HepG2 (cell line): ENCODE measurements around the gene BCL7A. TPM values are rescaled to one million over a fixed set of nuclear protein-coding genes. Genes with fewer than 3 reads are reported as not detected.

Source experiments
- CENPBD1 ChIP-seq: sonication (generic); formaldehyde crosslinking; IDR thresholded peaks from 2 replicates; pipeline ENCODE4 v1.8.0; 2022; ENCODE audit warnings: missing genetic modification reagents, low read depth, mild to moderate bottlenecking, borderline replicate concordance
- CHCHD3 ChIP-seq: sonication (generic); formaldehyde crosslinking; IDR thresholded peaks from 2 replicates; pipeline ENCODE4 v1.8.0; 2022; ENCODE audit warnings: mild to moderate bottlenecking, missing genetic modification reagents, moderate library complexity
- EP300 ChIP-seq, 3 experiments: sonication (generic) in 1 of 3; formaldehyde crosslinking in 1 of 3; IDR thresholded peaks; 2 replicates each; pipeline versions ENCODE4 v1.5.1 to v1.6.1; 2011 to 2020; ENCODE audit warnings: low read depth in 2 of 3, low read length in 2 of 3, borderline replicate concordance in 1 of 3, improper control_type of control experiment in 1 of 3, mild to moderate bottlenecking in 1 of 3, missing genetic modification reagents in 1 of 3, moderate library complexity in 1 of 3
- ESRRA ChIP-seq: sonication (generic); formaldehyde crosslinking; IDR thresholded peaks from 2 replicates; pipeline ENCODE4 v1.5.1; 2020; ENCODE audit warnings: mild to moderate bottlenecking, low read depth, missing genetic modification reagents
- IRF1 ChIP-seq: sonication (generic); formaldehyde crosslinking; IDR thresholded peaks from 2 replicates; pipeline ENCODE4 v1.4.0; 2020; ENCODE audit warnings: low read depth, mild to moderate bottlenecking, missing genetic modification reagents
- KAT7 ChIP-seq: IDR thresholded peaks from 2 replicates; pipeline ENCODE4 v1.6.1; 2018; ENCODE audit warnings: borderline replicate concordance, missing compliant biosample characterization
- KMT2B ChIP-seq: IDR thresholded peaks from 2 replicates; pipeline ENCODE4 v1.6.1; 2016; ENCODE audit warnings: missing genetic modification reagents, missing compliant biosample characterization
- NFATC3 ChIP-seq: sonication (generic); formaldehyde crosslinking; IDR thresholded peaks from 2 replicates; pipeline ENCODE4 v1.5.1; 2020; ENCODE audit warnings: mild to moderate bottlenecking, missing genetic modification reagents
- NFYC ChIP-seq: IDR thresholded peaks from 2 replicates; pipeline ENCODE4 v1.6.1; 2016; ENCODE audit warnings: missing genetic modification reagents, missing compliant biosample characterization
- NR2C2 ChIP-seq: sonication (generic); formaldehyde crosslinking; IDR thresholded peaks from 2 replicates; pipeline ENCODE4 v1.4.0; 2020; ENCODE audit warnings: missing genetic modification reagents, mild to moderate bottlenecking, moderate library complexity, borderline replicate concordance
- NR2F6 ChIP-seq, 2 experiments: IDR thresholded peaks; 2 replicates each; pipeline ENCODE4 v1.6.1; 2016; ENCODE audit warnings: antibody characterized with exemption in 1 of 2, mild to moderate bottlenecking in 1 of 2
- PBX3 ChIP-seq: sonication (generic); formaldehyde crosslinking; IDR thresholded peaks from 2 replicates; pipeline ENCODE4 v1.8.1; 2023; ENCODE audit warnings: missing genetic modification reagents, inconsistent platforms, borderline replicate concordance
- PREB ChIP-seq: sonication (generic); formaldehyde crosslinking; IDR thresholded peaks from 2 replicates; pipeline ENCODE4 v1.4.0; 2020; ENCODE audit warnings: missing genetic modification reagents
- SNAI1 ChIP-seq: sonication (generic); formaldehyde crosslinking; IDR thresholded peaks from 2 replicates; pipeline ENCODE4 v1.5.0; 2020; ENCODE audit warnings: mild to moderate bottlenecking, missing genetic modification reagents, borderline replicate concordance
- SOX5 ChIP-seq: IDR thresholded peaks from 2 replicates; pipeline ENCODE4 v1.6.1; 2016; ENCODE audit warnings: borderline replicate concordance
- XRCC5 ChIP-seq: fragments of 200-400 bp; formaldehyde crosslinking; optimal IDR thresholded peaks from 2 replicates; pipeline ENCODE3; 2017; ENCODE audit warnings: mild to moderate bottlenecking, low read length
- ZMAT3 ChIP-seq: sonication (generic); formaldehyde crosslinking; conservative IDR thresholded peaks from 2 replicates; pipeline ENCODE4 v1.7.0; 2021; ENCODE audit warnings: missing genetic modification reagents
- ZNF281 ChIP-seq: sonication (generic); formaldehyde crosslinking; IDR thresholded peaks from 2 replicates; pipeline ENCODE4 v1.4.0; 2020; ENCODE audit warnings: missing genetic modification reagents, borderline replicate concordance
- ZNF543 ChIP-seq: sonication (generic); formaldehyde crosslinking; IDR thresholded peaks from 2 replicates; pipeline ENCODE4 v1.4.0; 2020; ENCODE audit warnings: mild to moderate bottlenecking, missing genetic modification reagents
- ZNF766 ChIP-seq: sonication (generic); formaldehyde crosslinking; IDR thresholded peaks from 2 replicates; pipeline ENCODE4 v1.5.0; 2020; ENCODE audit warnings: missing genetic modification reagents, borderline replicate concordance
- ZNF788 ChIP-seq: sonication (generic); formaldehyde crosslinking; IDR thresholded peaks from 2 replicates; pipeline ENCODE4 v1.5.0; 2020; ENCODE audit warnings: mild to moderate bottlenecking, missing genetic modification reagents, borderline replicate concordance
- ZSCAN22 ChIP-seq: sonication (generic); formaldehyde crosslinking; IDR thresholded peaks from 2 replicates; pipeline ENCODE4 v1.4.0; 2020; ENCODE audit warnings: mild to moderate bottlenecking, missing genetic modification reagents
- polyA plus RNA-seq, 8 experiments: library from polyadenylated mRNA; depleted of rRNA in 3 of 8; stranded (reverse) in 7 of 8; unstranded in 1 of 8; fragments of >200 nt; fragmentation: Illumina TruSeq in 4 of 8; extraction: Trizol in 4 of 8; gene quantifications; 2 replicates each; pipeline versions ENCODE4 v1.2.1 to v1.2.3, GENCODE V29; 2011 to 2016; ENCODE audit warnings: low read depth in 4 of 8, missing spikeins in 1 of 8, mixed read lengths in 1 of 8; ENCODE audit not compliant: insufficient read depth in 1 of 8
- total RNA-seq, 5 experiments: library from RNA; depleted of rRNA; stranded (reverse); fragments of >200 nt; fragmentation: Illumina TruSeq; extraction: Trizol; gene quantifications; 2 replicates each; pipeline ENCODE4 v1.2.3, GENCODE V29; 2016; ENCODE audit warnings: low read depth in 1 of 5

BCL7A gene
- total and polyA plus RNA-seq, 2 of the 13 experiments (the other 11 are each of a cell fraction or from before 2014, with no cell fraction given), result 4.1 to 6.2 TPM

- TF ChIP-seq NR2F6 (IDR thresholded peaks at IDR 0.05) (no peak), NR2F6 (CRISPR knock-in tag; IDR thresholded peaks at IDR 0.05) (0 out of 2 replicates have a peak, but pooled peaks have one; percentile 18), SNAI1 (peak; percentile 93; the same call in 1 of the 2 replicates), ZNF281 (peak; percentile 60), PBX3 (CRISPR knock-in tag) (0 out of 2 replicates have a peak, but pooled peaks have one; percentile 33), IRF1 (peak; percentile 84; the same call in 1 of the 2 replicates), PREB (CRISPR knock-in tag) (no peak), SOX5 (CRISPR knock-in tag) (0 out of 2 replicates have a peak, but pooled peaks have one; percentile 11), XRCC5 (peak; percentile 8), EP300 (IDR thresholded peaks at IDR 0.05; ENCODE audit: low read depth in 2 of 2, low read length in 2 of 2) (no peak), EP300 (CRISPR knock-in tag; IDR thresholded peaks at IDR 0.05; ENCODE audit: borderline replicate concordance) (peak; percentile 64; the same call in 1 of the 2 replicates), CENPBD1 (0 out of 2 replicates have a peak, but pooled peaks have one; percentile 17), NFYC (CRISPR knock-in tag) (peak; percentile 43; the same call in 1 of the 2 replicates), CHCHD3 (CRISPR knock-in tag) (0 out of 2 replicates have a peak, but pooled peaks have one; percentile 74), ZSCAN22 (CRISPR knock-in tag) (0 out of 2 replicates have a peak, but pooled peaks have one; percentile 21), NFATC3 (CRISPR knock-in tag) (0 out of 2 replicates have a peak, but pooled peaks have one; percentile 36), ZNF788 (CRISPR knock-in tag) (peak; percentile 49; the same call in 1 of the 2 replicates), NR2C2 (CRISPR knock-in tag) (0 out of 2 replicates have a peak, but pooled peaks have one; percentile 4), ZNF543 (CRISPR knock-in tag) (peak; percentile 20; the same call in 1 of the 2 replicates), ZMAT3 (CRISPR knock-in tag) (peak; percentile 94), KAT7 (CRISPR knock-in tag) (0 out of 2 replicates have a peak, but pooled peaks have one; percentile 27), KMT2B (CRISPR knock-in tag) (peak; percentile 64), ZNF766 (CRISPR knock-in tag) (peak; percentile 93; the same call in 1 of the 2 replicates), ESRRA (no peak)
These were observed 57.4 kb downstream of the BCL7A start (continued) for GRCh38 chr12:122079033-122079531.
